T-helper 2 cell treated with Interferon-gamma antibody and Interleukin-4, amounts not matched to agents 100 ng/mL and 5 ng/mL, for 36 hours (primary cell): ENCODE results near the gene RAD51B. TPM values are rescaled to one million over a fixed set of nuclear protein-coding genes. Genes with fewer than 3 reads are reported as not detected.

Experiments used
- intact Hi-C: fragments of 100-400 bp; cut with micrococcal nuclease; formaldehyde crosslinking; loops from one replicate; pipeline ENCODE4 v1.15.1; 2023
- total RNA-seq: library from RNA; stranded (reverse); gene quantifications from 2 replicates; pipeline ENCODE4 v1.2.3, GENCODE V29; 2022

Gene RAD51B
- total RNA-seq, 1 donor from 2014 or later, result 31.7 TPM

GRCh38 chr14:68719634-68720384 lies 900.2 kb downstream of the RAD51B start:
- intact Hi-C loops, result loop anchor here (5.0 kb wide), 1 partner anchor 67 kb away; no protein-coding TSS in a partner anchor

- intact Hi-C loops, result no loop called here
Measured at GRCh38 chr14:68722186-68722585, 902.6 kb downstream of the RAD51B start.

GRCh38 chr14:68722968-68723566 lies 903.5 kb downstream of the RAD51B start:
- intact Hi-C loops, result no loop called here

- intact Hi-C loops, result no loop called here
Measured at GRCh38 chr14:68723808-68724268, 904.3 kb downstream of the RAD51B start.

- intact Hi-C loops, result no loop called here
Measured at GRCh38 chr14:68724914-68725313, 905.3 kb downstream of the RAD51B start.

- intact Hi-C loops, result no loop called here
Measured at GRCh38 chr14:68726093-68726695, 906.6 kb downstream of the RAD51B start.

GRCh38 chr14:68727315-68728047 lies 907.9 kb downstream of the RAD51B start:
- intact Hi-C loops, result no loop called here

- intact Hi-C loops, result no loop called here
Measured at GRCh38 chr14:68728342-68729106, 908.9 kb downstream of the RAD51B start.

- intact Hi-C loops, result no loop called here
Measured at GRCh38 chr14:68729556-68729955, 910.0 kb downstream of the RAD51B start.

GRCh38 chr14:68730348-68730747 lies 910.8 kb downstream of the RAD51B start:
- intact Hi-C loops, result loop anchor here (5.0 kb wide), 1 partner anchor 52 kb away; no protein-coding TSS in a partner anchor

GRCh38 chr14:68730811-68731425 lies 911.3 kb downstream of the RAD51B start:
- intact Hi-C loops, result loop anchor here (5.0 kb wide), 1 partner anchor 51 kb away; no protein-coding TSS in a partner anchor

GRCh38 chr14:68733086-68733914 lies 913.7 kb downstream of the RAD51B start:
- intact Hi-C loops, result loop anchor here (5.0 kb wide), 1 partner anchor 49 kb away; no protein-coding TSS in a partner anchor

- intact Hi-C loops, result loop anchor here (5.0 kb wide), 1 partner anchor 48 kb away; no protein-coding TSS in a partner anchor
Measured at GRCh38 chr14:68734231-68734732, 914.7 kb downstream of the RAD51B start.

- intact Hi-C loops, result no loop called here
Measured at GRCh38 chr14:68735856-68736255, 916.3 kb downstream of the RAD51B start.

GRCh38 chr14:68736471-68736871 lies 916.9 kb downstream of the RAD51B start:
- intact Hi-C loops, result no loop called here

GRCh38 chr14:68737086-68737485 lies 917.5 kb downstream of the RAD51B start:
- intact Hi-C loops, result no loop called here

GRCh38 chr14:68738559-68738958 lies 919.0 kb downstream of the RAD51B start:
- intact Hi-C loops, result no loop called here

- intact Hi-C loops, result no loop called here
Measured at GRCh38 chr14:68739701-68740100, 920.1 kb downstream of the RAD51B start.
